DND-41 (cell line): ENCODE measurements around the gene IL15.

ENCODE experiments used
- ATAC-seq: fragments of 200-7000 bp; cut with Tn5 transposase; 3 replicates; pipeline ENCODE4 v1.9.1; 2021; ENCODE audit warnings: low read depth; ENCODE audit not compliant: insufficient read depth
- DNase-seq: peaks from one replicate; pipeline ENCODE4 v3.0.0-alpha.2; 2020
- H2AFZ ChIP-seq: 2 replicates; pipeline ENCODE4 v1.6.0; 2012; ENCODE audit warnings: low read depth, low read length
- H3K27ac ChIP-seq: 2 replicates; pipeline ENCODE4 v1.5.1; 2012; ENCODE audit warnings: low read length, inconsistent platforms
- H3K27me3 ChIP-seq: fragments of 200-600 bp; sonication (generic); 2 replicates; pipeline ENCODE4 v1.6.0; 2012; ENCODE audit warnings: low read length, mild to moderate bottlenecking, inconsistent platforms; ENCODE audit not compliant: insufficient read depth, poor library complexity
- H3K36me3 ChIP-seq: 2 replicates; pipeline ENCODE4 v1.5.1; 2012; ENCODE audit warnings: low read length, inconsistent platforms; ENCODE audit not compliant: insufficient read depth
- H3K4me1 ChIP-seq: 2 replicates; pipeline ENCODE4 v1.5.1; 2012; ENCODE audit warnings: mild to moderate bottlenecking, low read length; ENCODE audit not compliant: insufficient read depth
- H3K4me2 ChIP-seq: 2 replicates; pipeline ENCODE4 v1.6.0; 2012; ENCODE audit warnings: mild to moderate bottlenecking, moderate library complexity, low read length, inconsistent platforms; ENCODE audit not compliant: insufficient read depth
- H3K4me3 ChIP-seq, 2 experiments: fragments of 200-600 bp in 1 of 2; shearing (Covaris generic) in 1 of 2; 2 replicates each; pipeline ENCODE4 v1.5.1; 2012 to 2016; ENCODE audit warnings: inconsistent platforms in 2 of 2, low read length in 2 of 2, mild to moderate bottlenecking in 2 of 2, low read depth in 1 of 2, moderate library complexity in 1 of 2
- H3K79me2 ChIP-seq: 2 replicates; pipeline ENCODE4 v1.6.0; 2012; ENCODE audit warnings: low read length, inconsistent platforms; ENCODE audit not compliant: insufficient read depth
- H3K9ac ChIP-seq: 2 replicates; pipeline ENCODE4 v1.6.0; 2012; ENCODE audit warnings: low read depth, mild to moderate bottlenecking, inconsistent platforms, low read length, moderate library complexity
- H3K9me3 ChIP-seq: 2 replicates; pipeline ENCODE4 v1.5.1; 2012; ENCODE audit warnings: low read length, moderate library complexity, mild to moderate bottlenecking, inconsistent platforms; ENCODE audit not compliant: insufficient read depth, severe bottlenecking
- H4K20me1 ChIP-seq: 2 replicates; pipeline ENCODE4 v1.6.0; 2012; ENCODE audit warnings: low read length; ENCODE audit not compliant: insufficient read depth
- CTCF ChIP-seq: IDR thresholded peaks from 2 replicates; pipeline ENCODE4 v1.5.1; 2012; ENCODE audit warnings: borderline replicate concordance, low read length, moderate library complexity, mild to moderate bottlenecking; ENCODE audit not compliant: poor library complexity, severe bottlenecking; ENCODE audit errors: extremely low read depth
- EZH2 ChIP-seq: IDR thresholded peaks from 3 replicates; pipeline ENCODE4 v1.6.1; 2012; ENCODE audit warnings: borderline replicate concordance, low read depth, mild to moderate bottlenecking, moderate library complexity, low read length, inconsistent platforms; ENCODE audit not compliant: severe bottlenecking

Gene IL15

DNA sequence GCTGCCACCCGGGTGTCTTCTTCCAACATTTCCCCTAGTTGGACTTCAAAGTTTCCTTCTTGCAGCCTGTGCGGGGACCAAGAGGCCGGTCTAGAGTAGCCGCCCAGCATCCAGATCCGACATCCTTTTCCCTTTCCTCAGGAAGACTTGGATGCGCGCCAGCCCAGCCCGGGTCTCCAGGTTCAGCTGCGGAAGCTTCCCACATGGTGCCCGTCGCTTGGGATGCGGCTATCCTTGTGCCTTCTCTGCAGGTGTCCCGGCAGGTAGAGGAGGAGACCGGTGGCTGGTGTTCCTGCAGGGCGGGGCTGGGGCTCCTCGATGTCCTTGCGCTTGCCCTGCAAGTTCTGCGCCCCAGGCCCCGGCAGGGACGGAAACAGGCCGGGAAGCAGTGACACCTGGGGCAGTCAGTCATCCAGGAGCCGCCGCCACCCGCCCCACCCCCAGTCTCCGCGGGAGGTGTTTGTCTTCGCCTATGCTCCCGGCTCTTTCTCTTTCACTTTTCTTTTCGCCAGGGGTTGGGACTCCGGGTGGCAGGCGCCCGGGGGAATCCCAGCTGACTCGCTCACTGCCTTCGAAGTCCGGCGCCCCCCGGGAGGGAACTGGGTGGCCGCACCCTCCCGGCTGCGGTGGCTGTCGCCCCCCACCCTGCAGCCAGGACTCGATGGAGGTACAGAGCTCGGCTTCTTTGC lies at the start of gene IL15:
TSS of gene IL15 (plus strand) at position 502 of the 689 bp plus-strand sequence. CDS start 82,882 bp downstream, outside the sequence.
- H3K4me1 ChIP-seq, result peaks cover 19% of the 10 kb centered on the region
- TF ChIP-seq CTCF (no peak), EZH2 (no peak)
- peak within 1 kb of the TSS; percentile 80 for H2AFZ ChIP-seq
- peak within 1 kb of the TSS; percentile 26 to 68; a peak in 3 of 4 replicates for H3K4me3 ChIP-seq
- H3K9ac ChIP-seq, result peak within 1 kb of the TSS; percentile 49
- peak within 1 kb of the TSS; percentile 97 for H3K4me2 ChIP-seq
- no peaks in the 10 kb centered on the region for H3K9me3 ChIP-seq
- DNase-seq, result peak; percentile 83
- no peaks in the 10 kb centered on the region for H3K79me2 ChIP-seq
- peaks cover 34% of the 10 kb centered on the region for H3K27me3 ChIP-seq
- ATAC-seq, result peak; percentile 92
- no peaks in the 10 kb centered on the region for H4K20me1 ChIP-seq
- no peak within 1 kb of the TSS for H3K27ac ChIP-seq
- H3K36me3 ChIP-seq, result no peaks in the 10 kb centered on the region

GRCh38 chr4:141587897-141588296 lies 48.5 kb upstream of the IL15 start:
- Histone ChIP-seq H3K27ac (no peak overlapping the region), H2AFZ (no peak overlapping the region), H3K79me2 (no peaks in the 10 kb centered on the region), H4K20me1 (no peaks in the 10 kb centered on the region), H3K4me3 (no peak overlapping the region), H3K36me3 (no peaks in the 10 kb centered on the region), H3K9me3 (no peaks in the 10 kb centered on the region), H3K4me2 (no peak overlapping the region), H3K27me3 (no peaks in the 10 kb centered on the region), H3K9ac (no peak overlapping the region), H3K4me1 (no peaks in the 10 kb centered on the region)
- no peak for DNase-seq
- TF ChIP-seq EZH2, result no peak
- TF ChIP-seq CTCF, result no peak
- ATAC-seq, result no peak

DNA sequence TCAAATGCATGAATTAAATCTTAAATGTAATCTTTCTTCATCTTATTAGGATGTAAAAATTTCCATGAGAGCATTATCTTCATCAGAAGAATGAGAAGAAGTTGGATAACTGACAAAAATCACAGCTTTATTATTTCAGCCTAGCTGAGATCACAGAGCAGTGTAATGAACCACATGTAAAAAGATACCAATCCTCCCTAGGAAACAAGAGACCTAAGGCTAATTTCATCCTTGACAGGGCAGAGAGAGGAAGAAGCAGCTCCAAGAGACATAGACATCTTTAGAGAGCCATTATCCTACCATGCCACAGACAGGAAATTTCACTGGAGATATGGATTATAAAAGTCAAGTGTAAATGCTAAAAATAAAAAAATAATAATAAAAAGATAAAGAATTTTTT lies 40.9 kb upstream of the IL15 start:
- Histone ChIP-seq H3K36me3 (no peaks in the 10 kb centered on the region), H3K9ac (no peak overlapping the region), H3K27ac (no peak overlapping the region), H2AFZ (no peak overlapping the region), H4K20me1 (no peaks in the 10 kb centered on the region), H3K27me3 (no peaks in the 10 kb centered on the region), H3K4me3 (no peak overlapping the region), H3K4me2 (no peak overlapping the region), H3K4me1 (no peaks in the 10 kb centered on the region), H3K79me2 (no peaks in the 10 kb centered on the region), H3K9me3 (no peaks in the 10 kb centered on the region)
- DNase-seq (no peak), ATAC-seq (no peak)
- TF ChIP-seq EZH2 (no peak), CTCF (no peak)
